Memory B cell (primary cell): Measurements from ENCODE around the gene PSORS1C2.

Experiments used
- ATAC-seq: fragments of 150-1000 bp; cut with Tn5 transposase; 2 replicates; pipeline ENCODE4 v1.10.0; 2021; ENCODE audit warnings: low read depth, mild to moderate bottlenecking, moderate library complexity
- DNase-seq, 2 donors: peaks; one replicate each; pipeline ENCODE4 v3.0.0; 2022; ENCODE audit warnings: low spot score in 2 of 2
- H3K27ac Mint-ChIP-seq: one replicate; pipeline ENCODE4 v1.8.0; 2022; ENCODE audit warnings: mild to moderate bottlenecking, moderate library complexity, mixed read lengths
- H3K27me3 Mint-ChIP-seq: one replicate; pipeline ENCODE4 v1.8.0; 2022; ENCODE audit warnings: mixed read lengths
- H3K36me3 Mint-ChIP-seq: one replicate; pipeline ENCODE4 v1.8.0; 2022; ENCODE audit warnings: mild to moderate bottlenecking, mixed read lengths
- H3K4me1 Mint-ChIP-seq: one replicate; pipeline ENCODE4 v1.8.0; 2022; ENCODE audit warnings: mixed read lengths
- H3K4me3 Mint-ChIP-seq: one replicate; pipeline ENCODE4 v1.8.0; 2022; ENCODE audit warnings: mild to moderate bottlenecking, moderate library complexity, mixed read lengths
- H3K9me3 Mint-ChIP-seq: one replicate; pipeline ENCODE4 v1.8.0; 2022; ENCODE audit warnings: mixed read lengths

PSORS1C2 gene

GRCh38 chr6:31158863-31159855 is 20.3 kb upstream of the PSORS1C2 start:
- Mint-ChIP-seq H3K4me1 (peaks cover 16% of the 10 kb centered on the region), H3K4me3 (peak overlapping the region; percentile 92), H3K36me3 (peaks cover 9% of the 10 kb centered on the region), H3K9me3 (no peaks in the 10 kb centered on the region), H3K27ac (peak overlapping the region; percentile 83), H3K27me3 (no peaks in the 10 kb centered on the region)
- peak; percentile 16 to 32 for DNase-seq
- no peak for ATAC-seq

- peak within 1 kb of the TSS; percentile 83 for H3K27ac Mint-ChIP-seq
- H3K9me3 Mint-ChIP-seq, result no peaks in the 10 kb centered on the region
- H3K27me3 Mint-ChIP-seq, result no peaks in the 10 kb centered on the region
- H3K4me1 Mint-ChIP-seq, result peaks cover 16% of the 10 kb centered on the region
- DNase-seq, result peak; percentile 93 to 95
- peak; percentile 86 for ATAC-seq
- H3K36me3 Mint-ChIP-seq, result peaks cover 9% of the 10 kb centered on the region
- peak within 1 kb of the TSS; percentile 92 for H3K4me3 Mint-ChIP-seq
Observed at GRCh38 chr6:31158140-31158862, 19.4 kb upstream of the PSORS1C2 start, which contains the start of gene TCF19. TSS of gene TCF19 (plus strand) at chr6:31158589. CDS start at chr6:31159470, 881 bp downstream.

GRCh38 chr6:31157513-31158139 is 18.8 kb upstream of the PSORS1C2 start, which contains the start of gene CCHCR1:
TSS of gene CCHCR1 (minus strand) at chr6:31157802. CDS start at chr6:31157600, 202 bp downstream.
- DNase-seq (no peak), ATAC-seq (peak; percentile 21)
- H3K4me3 Mint-ChIP-seq, result peak within 1 kb of the TSS; percentile 92
- H3K27me3 Mint-ChIP-seq, result no peaks in the 10 kb centered on the region
- H3K9me3 Mint-ChIP-seq, result no peaks in the 10 kb centered on the region
- H3K36me3 Mint-ChIP-seq, result peaks cover 12% of the 10 kb centered on the region
- peaks cover 13% of the 10 kb centered on the region for H3K4me1 Mint-ChIP-seq
- peak within 1 kb of the TSS; percentile 83 for H3K27ac Mint-ChIP-seq

- Mint-ChIP-seq H3K36me3 (peaks cover 9% of the 10 kb centered on the region), H3K4me1 (peaks cover 13% of the 10 kb centered on the region), H3K27me3 (no peaks in the 10 kb centered on the region), H3K27ac (no peak overlapping the region), H3K4me3 (no peak overlapping the region), H3K9me3 (no peaks in the 10 kb centered on the region)
- DNase-seq (no peak), ATAC-seq (no peak)
Observed at GRCh38 chr6:31156641-31157040, 17.8 kb upstream of the PSORS1C2 start.

GRCh38 chr6:31154436-31154835 is 15.6 kb upstream of the PSORS1C2 start:
- Mint-ChIP-seq H3K27ac (no peak overlapping the region), H3K36me3 (peaks cover 24% of the 10 kb centered on the region), H3K27me3 (no peaks in the 10 kb centered on the region), H3K4me1 (peaks cover 8% of the 10 kb centered on the region), H3K9me3 (no peaks in the 10 kb centered on the region), H3K4me3 (no peak overlapping the region)
- ATAC-seq (no peak), DNase-seq (no peak)

- ATAC-seq (no peak), DNase-seq (no peak)
- Mint-ChIP-seq H3K9me3 (no peaks in the 10 kb centered on the region), H3K27ac (no peak overlapping the region), H3K27me3 (no peaks in the 10 kb centered on the region), H3K4me1 (peaks cover 2% of the 10 kb centered on the region), H3K4me3 (no peak overlapping the region), H3K36me3 (peaks cover 24% of the 10 kb centered on the region)
Observed at GRCh38 chr6:31152781-31153180, 13.9 kb upstream of the PSORS1C2 start.

- Mint-ChIP-seq H3K9me3 (no peaks in the 10 kb centered on the region), H3K4me3 (no peak overlapping the region), H3K4me1 (no peaks in the 10 kb centered on the region), H3K27ac (no peak overlapping the region), H3K27me3 (no peaks in the 10 kb centered on the region), H3K36me3 (peaks cover 27% of the 10 kb centered on the region)
- no peak for DNase-seq
- no peak for ATAC-seq
Observed at GRCh38 chr6:31149827-31150447, 11.1 kb upstream of the PSORS1C2 start.

- no peaks in the 10 kb centered on the region for H3K4me1 Mint-ChIP-seq
- H3K27ac Mint-ChIP-seq, result no peak overlapping the region
- ATAC-seq, result no peak
- no peaks in the 10 kb centered on the region for H3K9me3 Mint-ChIP-seq
- H3K4me3 Mint-ChIP-seq, result no peak overlapping the region
- DNase-seq, result no peak
- no peaks in the 10 kb centered on the region for H3K27me3 Mint-ChIP-seq
- peaks cover 13% of the 10 kb centered on the region for H3K36me3 Mint-ChIP-seq
Observed at GRCh38 chr6:31145386-31145785, 6.5 kb upstream of the PSORS1C2 start.

GRCh38 chr6:31144970-31145340 is 6.1 kb upstream of the PSORS1C2 start:
- H3K27me3 Mint-ChIP-seq, result no peaks in the 10 kb centered on the region
- no peaks in the 10 kb centered on the region for H3K9me3 Mint-ChIP-seq
- H3K36me3 Mint-ChIP-seq, result peaks cover 10% of the 10 kb centered on the region
- H3K4me3 Mint-ChIP-seq, result no peak overlapping the region
- DNase-seq, result no peak
- ATAC-seq, result no peak
- H3K4me1 Mint-ChIP-seq, result no peaks in the 10 kb centered on the region
- no peak overlapping the region for H3K27ac Mint-ChIP-seq

- H3K4me1 Mint-ChIP-seq, result no peaks in the 10 kb centered on the region
- DNase-seq (no peak), ATAC-seq (no peak)
- no peak overlapping the region for H3K27ac Mint-ChIP-seq
- no peak overlapping the region for H3K4me3 Mint-ChIP-seq
- H3K9me3 Mint-ChIP-seq, result no peaks in the 10 kb centered on the region
- H3K27me3 Mint-ChIP-seq, result no peaks in the 10 kb centered on the region
- H3K36me3 Mint-ChIP-seq, result peaks cover 8% of the 10 kb centered on the region
Observed at GRCh38 chr6:31144296-31144969, 5.6 kb upstream of the PSORS1C2 start.

- no peaks in the 10 kb centered on the region for H3K27me3 Mint-ChIP-seq
- no peaks in the 10 kb centered on the region for H3K4me1 Mint-ChIP-seq
- no peak overlapping the region for H3K4me3 Mint-ChIP-seq
- no peak for ATAC-seq
- H3K27ac Mint-ChIP-seq, result no peak overlapping the region
- peaks cover 8% of the 10 kb centered on the region for H3K36me3 Mint-ChIP-seq
- no peaks in the 10 kb centered on the region for H3K9me3 Mint-ChIP-seq
- DNase-seq, result no peak
Observed at GRCh38 chr6:31143148-31143547, 4.3 kb upstream of the PSORS1C2 start.

- Mint-ChIP-seq H3K9me3 (no peaks in the 10 kb centered on the region), H3K36me3 (peaks cover 8% of the 10 kb centered on the region), H3K27me3 (peaks cover 2% of the 10 kb centered on the region), H3K4me3 (no peak overlapping the region), H3K27ac (no peak overlapping the region), H3K4me1 (peaks cover 4% of the 10 kb centered on the region)
- DNase-seq (no peak), ATAC-seq (no peak)
Observed at GRCh38 chr6:31142361-31142761, 3.5 kb upstream of the PSORS1C2 start.

- Mint-ChIP-seq H3K4me3 (no peak overlapping the region), H3K4me1 (peaks cover 4% of the 10 kb centered on the region), H3K36me3 (peaks cover 8% of the 10 kb centered on the region), H3K27me3 (peaks cover 2% of the 10 kb centered on the region), H3K27ac (no peak overlapping the region), H3K9me3 (no peaks in the 10 kb centered on the region)
- no peak for DNase-seq
- no peak for ATAC-seq
Observed at GRCh38 chr6:31140643-31141042, 1.8 kb upstream of the PSORS1C2 start.
